ENCODE data around the gene RBM6.
"Not testable (repeated sequence)": the region's sequence is repeated elsewhere in the genome, so short reads cannot be mapped to it uniquely, and the experiment has no call there.

RBM6 gene

DNA sequence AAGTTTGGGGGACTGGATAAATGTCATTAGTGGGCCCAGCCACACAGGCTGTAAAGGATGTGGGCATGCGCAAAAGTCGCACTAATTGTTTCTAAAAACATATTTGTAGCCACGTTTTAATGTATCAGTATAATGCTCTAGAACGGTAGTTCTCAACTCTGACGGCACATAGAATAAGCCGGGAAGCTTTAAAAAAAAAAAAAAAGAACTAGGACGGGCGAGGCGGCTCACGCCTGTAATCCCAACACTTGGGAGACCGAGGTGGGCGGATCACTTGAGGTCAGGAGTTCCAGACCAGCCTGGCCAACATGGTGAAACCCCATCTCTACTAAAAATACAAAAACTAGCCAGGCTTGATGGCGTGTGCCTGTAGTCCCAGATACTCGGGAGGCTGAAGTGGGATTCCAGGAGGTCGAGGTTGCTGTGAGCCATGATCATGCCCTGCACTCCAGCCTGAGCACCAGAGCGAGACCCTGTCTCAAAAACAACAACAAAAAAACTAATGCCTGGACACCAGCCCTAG lies 9.7 kb upstream of the RBM6 start:
- FAIRE-seq: no peak
- no peak for DNase-seq (ENCODE audit: insufficient read length, low spot score)
- TF ChIP-seq CTCF (IDR thresholded peaks at IDR 0.05; ENCODE audit: insufficient read depth, missing control alignments): no peak

GRCh38 chr3:49930922-49931321 lies 9.0 kb upstream of the RBM6 start:
- TF ChIP-seq CTCF (IDR thresholded peaks at IDR 0.05; ENCODE audit: insufficient read depth, missing control alignments): no peak
- FAIRE-seq (no peak), DNase-seq (ENCODE audit: insufficient read length, low spot score) (no peak)

DNA sequence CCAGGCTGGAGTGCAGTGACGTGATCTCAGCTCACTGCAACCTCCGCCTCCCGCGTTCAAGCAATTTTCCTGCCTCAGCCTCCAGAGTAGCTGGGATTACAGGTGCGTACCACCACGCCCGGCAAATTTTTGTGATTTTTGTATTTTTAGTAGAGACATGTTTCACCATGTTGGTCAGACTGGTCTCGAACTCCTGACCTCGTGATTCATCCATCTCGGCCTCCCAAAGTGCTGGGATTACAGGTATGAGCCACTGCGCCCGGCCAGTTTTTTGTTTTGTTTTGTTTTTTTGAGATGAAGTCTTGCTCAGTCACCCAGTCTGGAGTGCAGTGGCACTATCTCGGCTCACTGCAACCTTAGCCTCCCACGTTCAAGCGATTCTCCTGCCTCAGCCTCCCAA lies 7.7 kb upstream of the RBM6 start:
- not testable (repeated sequence) for FAIRE-seq; DNase-seq (ENCODE audit: insufficient read length, low spot score)

DNA sequence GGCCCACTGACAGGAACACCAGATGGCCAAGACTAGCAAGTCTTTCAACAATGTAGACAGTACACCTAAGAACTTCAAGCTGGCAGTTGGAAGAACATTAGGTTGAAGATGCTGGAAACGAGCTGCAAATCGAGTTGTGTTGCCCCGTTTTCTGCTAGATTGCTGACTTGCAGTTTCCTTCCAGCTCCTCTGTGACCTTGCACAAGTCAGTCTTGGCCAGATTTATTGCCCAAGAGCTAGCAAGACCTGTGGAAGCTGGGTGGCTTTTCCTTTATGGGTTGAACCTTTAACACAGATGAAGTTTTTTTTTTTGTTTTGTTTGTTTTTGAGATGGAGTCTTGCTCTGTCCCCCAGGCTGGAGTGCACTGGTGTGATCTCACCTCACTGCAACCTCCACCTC lies 2.9 kb upstream of the RBM6 start:
- TF ChIP-seq CTCF (IDR thresholded peaks at IDR 0.05; ENCODE audit: insufficient read depth, missing control alignments): no peak
- FAIRE-seq (no peak), DNase-seq (ENCODE audit: insufficient read length, low spot score) (no peak)

GRCh38 chr3:49940667-49941249 lies 808 bp downstream of the RBM6 start:
- FAIRE-seq (no peak), DNase-seq (ENCODE audit: insufficient read length, low spot score) (no peak)
- TF ChIP-seq CTCF (IDR thresholded peaks at IDR 0.05; ENCODE audit: insufficient read depth, missing control alignments): no peak

DNA sequence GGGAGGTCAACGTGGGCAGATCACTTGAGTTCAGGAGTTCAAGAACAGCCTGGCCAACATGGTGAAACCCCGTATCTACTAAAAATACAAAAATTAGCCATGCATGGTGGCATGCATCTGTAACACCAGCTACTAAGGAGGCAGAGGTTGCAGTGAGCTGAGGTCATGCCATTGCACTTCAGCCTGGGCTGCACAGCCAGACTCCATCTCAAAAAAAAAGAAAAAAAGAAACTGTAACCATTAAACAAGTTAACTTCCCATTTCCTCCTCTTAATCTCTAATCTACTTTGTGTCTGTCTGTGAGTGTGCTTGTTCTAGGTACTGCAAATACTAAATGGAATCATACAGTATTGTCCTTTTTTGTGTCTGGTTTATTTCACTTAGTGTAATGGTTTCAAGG lies 2.7 kb downstream of the RBM6 start:
- no peak for TF ChIP-seq CTCF (IDR thresholded peaks at IDR 0.05; ENCODE audit: insufficient read depth, missing control alignments)
- FAIRE-seq (no peak), DNase-seq (ENCODE audit: insufficient read length, low spot score) (no peak)

- TF ChIP-seq CTCF (IDR thresholded peaks at IDR 0.05; ENCODE audit: insufficient read depth, missing control alignments): no peak
- DNase-seq (ENCODE audit: insufficient read length, low spot score) (no peak), FAIRE-seq (no peak)
Measured at GRCh38 chr3:49952924-49953323, 13.0 kb downstream of the RBM6 start.

GRCh38 chr3:49955636-49956035 lies 15.7 kb downstream of the RBM6 start:
- no peak for FAIRE-seq
- no peak for DNase-seq (ENCODE audit: insufficient read length, low spot score)
- no peak for TF ChIP-seq CTCF (IDR thresholded peaks at IDR 0.05; ENCODE audit: insufficient read depth, missing control alignments)
